Adipose tissue (tissue), 3 donors: ENCODE measurements around the gene IGF1R. TPM values are rescaled to one million over a fixed set of nuclear protein-coding genes. Genes with fewer than 3 reads are reported as not detected.
"Not testable (repeated sequence)": the region's sequence is repeated elsewhere in the genome, so short reads cannot be mapped to it uniquely, and the experiment has no call there.

Experiments used
- H3K27ac ChIP-seq: one replicate; pipeline ENCODE4 v1.5.1; 2013; ENCODE audit warnings: low read depth, low read length
- WGBS, 3 donors: extraction: QIAGEN DNeasy Blood & Tissue Kit; methylation state at CpG; one replicate each; pipeline ENCODE4 v1.1.7; 2013; 5-methylcytosine and 5-hydroxymethylcytosine counted together
- polyA plus RNA-seq, 3 donors: library from polyadenylated mRNA; stranded (reverse); fragments of 200-250 nt; gene quantifications; one replicate each; pipeline ENCODE4 v1.2.3, GENCODE V29; 2013
- donor health status: healthy with polysubstance abuse.
- donor health status: Bipolar disorder and iron deficiency.
- donor health status: healthy.

IGF1R gene
- polyA plus RNA-seq, 3 donors, result 3.9 to 5.6 (median 4.0) TPM

GRCh38 chr15:98981851-98982722 is 333.7 kb downstream of the IGF1R start:
- 78 to 81% (median 80%) methylated on average over 14 of the region's 14 CpGs for WGBS, 3 donors
- H3K27ac ChIP-seq, result no peak overlapping the region

- 31 to 47% (median 34%) methylated on average over 2 of the region's 2 CpGs for WGBS, 3 donors
- H3K27ac ChIP-seq, result no peak overlapping the region
Measured at GRCh38 chr15:98983334-98983733, 335.0 kb downstream of the IGF1R start.

DNA sequence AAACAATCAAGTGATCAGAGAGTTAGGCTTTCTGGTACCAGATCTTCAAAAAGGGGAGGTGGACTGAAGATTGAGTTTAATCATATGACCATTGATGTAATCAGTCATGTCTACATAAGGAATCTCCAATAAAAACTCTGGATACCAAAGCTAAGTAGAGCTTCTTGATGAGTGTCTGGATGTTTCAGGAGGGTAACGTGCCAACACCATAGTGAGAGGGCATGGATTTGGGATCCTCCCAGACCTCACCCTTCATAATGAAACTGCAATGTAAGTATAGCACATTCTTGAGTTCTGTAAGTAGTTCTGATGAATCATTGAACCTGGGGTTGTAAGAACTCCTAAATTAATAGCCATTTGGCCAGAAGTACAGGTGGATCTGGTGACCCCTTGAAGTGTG is 337.9 kb downstream of the IGF1R start:
- 88 to 96% (median 89%) methylated on average over 1 of the region's 1 CpG for WGBS, 3 donors

DNA sequence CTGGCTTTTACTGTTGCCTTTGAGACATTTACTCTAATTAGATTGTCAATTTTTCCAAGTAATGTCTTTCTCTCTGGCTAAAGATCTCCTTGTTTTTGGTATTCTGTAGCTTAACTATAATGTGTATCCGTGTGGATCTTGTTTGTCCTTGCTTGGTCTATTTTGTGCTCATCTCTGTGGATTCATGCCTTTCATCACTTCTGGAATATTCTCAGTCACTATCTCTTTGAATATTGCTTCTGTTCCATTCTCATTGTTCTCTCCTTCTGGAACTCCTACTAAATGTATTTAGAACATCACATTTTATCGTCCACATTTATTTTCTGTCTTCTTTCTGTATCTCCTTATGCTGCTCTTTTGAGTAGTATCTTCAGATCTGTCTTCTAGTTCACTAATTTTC is 346.6 kb downstream of the IGF1R start:
- 91 to 93% (median 93%) methylated on average over 2 of the region's 2 CpGs for WGBS, 3 donors
- no peak overlapping the region for H3K27ac ChIP-seq

More for the DNA sequence above, 337.9 kb downstream of the IGF1R start:
- H3K27ac ChIP-seq, result no peak overlapping the region

DNA sequence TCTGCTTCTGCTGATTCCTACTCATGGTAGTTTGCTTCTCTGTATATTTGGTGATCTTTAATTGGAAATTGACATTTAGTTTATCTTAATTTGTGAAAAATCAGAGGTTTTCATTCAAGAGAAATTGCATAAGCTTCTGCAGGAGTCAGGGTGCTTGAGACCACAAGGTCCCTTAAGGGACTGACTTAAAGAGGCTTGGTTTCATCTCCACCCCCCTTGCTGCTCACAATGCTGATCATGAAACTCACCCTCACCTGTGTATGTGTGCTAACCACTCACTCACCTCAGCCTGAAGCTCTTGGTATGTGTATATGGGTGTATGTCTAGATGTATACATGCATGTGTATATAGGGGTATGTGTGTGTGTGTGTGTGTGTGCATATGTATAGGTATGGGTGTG is 347.8 kb downstream of the IGF1R start:
- H3K27ac ChIP-seq, result no peak overlapping the region

DNA sequence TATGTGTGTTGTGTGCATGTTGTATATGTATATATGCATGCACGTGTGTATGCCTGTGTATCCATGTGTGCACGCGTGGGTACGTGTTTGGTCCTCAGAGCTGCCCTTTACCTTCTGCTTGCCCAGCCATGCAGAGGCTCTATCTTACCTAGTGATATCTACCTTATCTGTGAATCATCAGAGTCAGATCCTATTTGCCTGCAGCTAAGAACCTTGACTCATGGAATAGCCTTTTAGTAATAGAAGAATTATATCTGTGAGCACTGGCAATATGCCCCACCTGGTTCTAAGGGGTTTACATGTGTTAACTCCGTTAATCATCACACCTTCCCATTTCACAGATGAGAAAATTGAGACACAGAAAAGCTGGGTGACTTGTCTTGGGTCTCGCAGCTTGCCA is 348.3 kb downstream of the IGF1R start:
- H3K27ac ChIP-seq, result no peak overlapping the region
- 90 to 98% (median 95%) methylated on average over 6 of the region's 6 CpGs for WGBS, 3 donors

DNA sequence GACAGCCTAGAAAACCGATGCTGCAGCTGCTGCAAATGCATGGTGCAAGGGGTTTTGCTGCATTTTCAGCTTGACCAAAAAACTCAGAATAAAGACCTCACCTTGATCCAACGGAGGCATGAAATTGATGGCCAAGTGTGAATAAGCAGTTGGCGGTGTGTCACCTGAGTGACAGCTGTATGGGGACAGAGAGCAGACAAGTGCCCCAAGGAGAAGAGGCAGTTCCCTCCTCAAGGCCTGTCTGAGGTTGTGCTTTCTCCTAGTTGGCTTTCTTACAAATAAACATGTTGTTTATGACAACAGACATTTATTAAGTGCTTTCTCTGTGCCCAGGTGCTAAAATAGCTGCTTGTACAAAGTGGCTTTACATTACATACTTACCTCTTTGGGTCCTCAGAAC is 349.0 kb downstream of the IGF1R start:
- no peak overlapping the region for H3K27ac ChIP-seq
- WGBS, 3 donors, result 92 to 94% (median 94%) methylated on average over 3 of the region's 3 CpGs

DNA sequence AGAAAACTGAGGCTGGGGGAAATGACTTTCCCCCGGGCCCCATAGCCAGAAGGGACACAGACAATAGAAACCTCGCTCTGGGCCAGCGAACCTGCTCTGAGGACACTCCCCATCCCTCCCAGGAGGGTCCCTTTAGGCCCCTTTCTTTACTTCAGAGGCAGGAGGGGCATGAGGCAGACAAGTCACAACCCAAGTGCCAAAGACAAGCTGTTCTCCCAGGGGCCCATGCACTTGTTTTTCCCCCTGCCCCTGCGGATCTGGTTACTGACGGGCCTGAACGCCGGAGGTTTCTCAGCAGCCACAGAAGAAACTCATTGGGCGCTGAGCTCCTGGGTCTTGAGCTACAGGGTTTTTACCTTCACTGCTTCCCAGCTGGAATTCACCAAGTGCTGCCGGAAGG is 349.4 kb downstream of the IGF1R start:
- WGBS, 3 donors, result 83 to 93% (median 85%) methylated on average over 9 of the region's 9 CpGs
- H3K27ac ChIP-seq, result no peak overlapping the region

DNA sequence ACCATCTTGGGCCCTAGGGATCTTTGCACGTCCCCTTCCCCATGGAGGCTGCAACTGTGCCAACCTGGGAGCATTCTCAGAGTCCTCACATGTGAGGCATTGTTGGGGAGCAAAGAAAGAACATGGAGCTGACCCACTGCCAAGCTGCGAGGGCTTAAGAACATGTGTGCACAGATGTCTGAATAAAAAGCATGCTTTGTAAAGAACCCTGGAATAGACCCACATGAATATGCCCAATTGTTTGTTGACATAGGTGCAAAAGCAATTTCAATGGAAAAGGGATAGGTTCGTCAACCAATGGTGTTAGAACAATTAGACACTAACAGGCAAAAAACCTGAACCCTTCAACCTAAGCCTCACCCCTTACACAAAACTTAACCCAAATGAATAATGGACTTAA is 349.9 kb downstream of the IGF1R start:
- WGBS, 3 donors, result 90 to 95% (median 91%) methylated on average over 3 of the region's 3 CpGs
- no peak overlapping the region for H3K27ac ChIP-seq

DNA sequence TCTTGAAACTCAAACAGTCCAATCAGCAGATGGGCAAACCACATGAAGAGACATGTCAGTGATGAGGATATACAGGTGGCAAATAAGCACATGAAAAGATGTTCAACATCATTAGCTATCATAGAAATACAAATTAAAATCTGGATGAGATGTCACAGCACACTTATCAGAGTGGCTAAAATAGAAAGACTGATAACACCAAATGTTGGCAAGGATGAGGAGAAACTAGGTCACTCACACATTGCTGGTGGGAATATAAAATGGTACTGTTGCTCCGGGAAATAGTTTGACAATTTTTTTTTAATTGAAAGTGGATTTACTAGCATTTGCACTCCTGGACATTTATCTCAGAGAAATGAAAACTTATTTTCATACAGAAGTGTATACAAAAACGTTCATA is 350.9 kb downstream of the IGF1R start:
- H3K27ac ChIP-seq, result no peak overlapping the region
- WGBS, 3 donors, result 78 to 80% (median 79%) methylated on average over 2 of the region's 2 CpGs

GRCh38 chr15:99002226-99002625 is 353.9 kb downstream of the IGF1R start:
- WGBS, 3 donors, result 79 to 83% (median 81%) methylated on average over 3 of the region's 3 CpGs
- H3K27ac ChIP-seq, result no peak overlapping the region

DNA sequence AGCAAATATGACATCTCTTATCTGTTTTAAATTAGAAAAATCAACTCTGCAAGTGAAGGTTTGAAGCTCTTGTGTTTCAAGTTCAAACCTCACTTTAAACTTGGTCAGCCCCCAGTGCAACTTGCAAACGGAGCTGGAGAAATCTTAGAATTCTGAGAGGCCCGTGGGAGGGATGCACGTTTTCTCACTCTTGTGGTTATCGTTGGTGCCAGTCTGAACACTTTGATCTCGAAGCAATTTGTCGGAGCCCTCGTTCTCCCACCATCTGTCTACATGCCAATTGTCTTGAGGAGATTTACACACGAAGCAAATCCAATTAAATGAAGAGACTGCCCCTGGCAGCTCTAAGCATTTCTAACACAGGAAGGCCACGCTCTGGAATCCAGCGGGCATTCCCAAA is 355.0 kb downstream of the IGF1R start:
- not testable (repeated sequence) for H3K27ac ChIP-seq
- 74 to 78% (median 75%) methylated on average over 9 to 10 of the region's 10 CpGs for WGBS, 3 donors

GRCh38 chr15:99004998-99005974 is 356.9 kb downstream of the IGF1R start:
- not testable (repeated sequence) for H3K27ac ChIP-seq
- 52 to 68% (median 65%) methylated on average over 34 to 35 of the region's 38 CpGs for WGBS, 3 donors

- no peak overlapping the region for H3K27ac ChIP-seq
- 75 to 79% (median 75%) methylated on average over 9 of the region's 9 CpGs for whole genome bisulfite sequencing, 3 donors
Measured at GRCh38 chr15:99006146-99006545, 357.8 kb downstream of the IGF1R start.

GRCh38 chr15:99006904-99007495 is 358.7 kb downstream of the IGF1R start:
- 95 to 96% (median 95%) methylated on average over 17 of the region's 17 CpGs for WGBS, 3 donors

GRCh38 chr15:99009741-99010330 is 361.5 kb downstream of the IGF1R start:
- no peak overlapping the region for H3K27ac ChIP-seq
- 47 to 48% (median 47%) methylated on average over 8 of the region's 8 CpGs for WGBS, 3 donors

More at GRCh38 chr15:99006904-99007495, 358.7 kb downstream of the IGF1R start:
- H3K27ac ChIP-seq, result no peak overlapping the region

- WGBS, 3 donors, result 68 to 93% (median 92%) methylated on average over 2 of the region's 2 CpGs
Measured at GRCh38 chr15:99010768-99011167, 362.4 kb downstream of the IGF1R start.

More at GRCh38 chr15:99010768-99011167, 362.4 kb downstream of the IGF1R start:
- H3K27ac ChIP-seq, result no peak overlapping the region
